Measurements from ENCODE around the gene PIK3CB.

DNA sequence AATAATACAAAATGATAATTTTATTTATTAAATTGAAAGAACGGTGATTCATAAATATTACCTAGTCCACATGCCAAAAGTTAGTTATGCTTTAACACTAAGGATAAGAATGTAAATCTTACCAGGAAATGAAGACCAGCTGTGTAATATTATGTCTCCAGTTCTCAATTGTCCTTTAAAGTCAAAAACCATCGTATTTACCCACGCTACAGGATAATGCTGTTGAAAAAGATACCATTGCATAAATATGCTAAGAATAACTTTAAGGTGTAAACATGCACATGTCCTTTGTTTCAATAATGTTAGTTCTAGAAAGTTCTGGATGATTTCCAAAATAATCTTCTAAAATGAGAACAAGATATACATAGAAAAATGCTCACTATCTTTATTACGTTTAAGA lies 122.6 kb downstream of the PIK3CB start:
- TF ChIP-seq, protein P1, sequence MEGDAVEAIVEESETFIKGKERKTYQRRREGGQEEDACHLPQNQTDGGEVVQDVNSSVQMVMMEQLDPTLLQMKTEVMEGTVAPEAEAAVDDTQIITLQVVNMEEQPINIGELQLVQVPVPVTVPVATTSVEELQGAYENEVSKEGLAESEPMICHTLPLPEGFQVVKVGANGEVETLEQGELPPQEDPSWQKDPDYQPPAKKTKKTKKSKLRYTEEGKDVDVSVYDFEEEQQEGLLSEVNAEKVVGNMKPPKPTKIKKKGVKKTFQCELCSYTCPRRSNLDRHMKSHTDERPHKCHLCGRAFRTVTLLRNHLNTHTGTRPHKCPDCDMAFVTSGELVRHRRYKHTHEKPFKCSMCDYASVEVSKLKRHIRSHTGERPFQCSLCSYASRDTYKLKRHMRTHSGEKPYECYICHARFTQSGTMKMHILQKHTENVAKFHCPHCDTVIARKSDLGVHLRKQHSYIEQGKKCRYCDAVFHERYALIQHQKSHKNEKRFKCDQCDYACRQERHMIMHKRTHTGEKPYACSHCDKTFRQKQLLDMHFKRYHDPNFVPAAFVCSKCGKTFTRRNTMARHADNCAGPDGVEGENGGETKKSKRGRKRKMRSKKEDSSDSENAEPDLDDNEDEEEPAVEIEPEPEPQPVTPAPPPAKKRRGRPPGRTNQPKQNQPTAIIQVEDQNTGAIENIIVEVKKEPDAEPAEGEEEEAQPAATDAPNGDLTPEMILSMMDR (IDR thresholded peaks at IDR 0.05 in 2 of 3, conservative IDR thresholded peaks at IDR 0.05 in 1 of 3; ENCODE audit: control insufficient read depth in 2 of 3, extremely low read depth in 1 of 3, insufficient read depth in 1 of 3, low read depth in 3 of 3, low read length in 3 of 3) = no peak
- TF ChIP-seq, protein P2, sequence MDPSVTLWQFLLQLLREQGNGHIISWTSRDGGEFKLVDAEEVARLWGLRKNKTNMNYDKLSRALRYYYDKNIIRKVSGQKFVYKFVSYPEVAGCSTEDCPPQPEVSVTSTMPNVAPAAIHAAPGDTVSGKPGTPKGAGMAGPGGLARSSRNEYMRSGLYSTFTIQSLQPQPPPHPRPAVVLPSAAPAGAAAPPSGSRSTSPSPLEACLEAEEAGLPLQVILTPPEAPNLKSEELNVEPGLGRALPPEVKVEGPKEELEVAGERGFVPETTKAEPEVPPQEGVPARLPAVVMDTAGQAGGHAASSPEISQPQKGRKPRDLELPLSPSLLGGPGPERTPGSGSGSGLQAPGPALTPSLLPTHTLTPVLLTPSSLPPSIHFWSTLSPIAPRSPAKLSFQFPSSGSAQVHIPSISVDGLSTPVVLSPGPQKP (IDR thresholded peaks at IDR 0.05; ENCODE audit: low read depth, low read length) = no peak
- no peak for TF ChIP-seq POLR2AphosphoS5 (IDR thresholded peaks at IDR 0.05; ENCODE audit: low read length)
- no peak for TF ChIP-seq EP300 (IDR thresholded peaks at IDR 0.05; ENCODE audit: borderline replicate concordance in 1 of 2, control insufficient read depth in 1 of 2, low read depth in 2 of 2, low read length in 2 of 2)
- TF ChIP-seq JUND (IDR thresholded peaks at IDR 0.05; ENCODE audit: low read depth, low read length) = no peak
- TF ChIP-seq ZNF274 (IDR thresholded peaks at IDR 0.05; ENCODE audit: insufficient read depth, insufficient read length) = no peak
- TF ChIP-seq NR2C2 (IDR thresholded peaks at IDR 0.05; ENCODE audit: borderline replicate concordance, control insufficient read depth, insufficient read length, low read depth) = no peak
- TF ChIP-seq RFX5 (IDR thresholded peaks at IDR 0.05; ENCODE audit: low read depth, low read length) = no peak
